Measurements from ENCODE around the gene AFDN.

Gene AFDN

GRCh38 chr6:167836721-167837120 lies 10.0 kb downstream of the AFDN start:
- Histone ChIP-seq H2AFZ (ENCODE audit: low read length) (no peak overlapping the region), H2BK120ac (ENCODE audit: low read depth, low read length) (no peak overlapping the region), H3K36me3 (replicated peaks in 1 of 2; ENCODE audit: control insufficient read depth in 2 of 2, insufficient read depth in 2 of 2, low read length in 2 of 2) (no peaks in the 10 kb centered on the region), H3K23ac (ENCODE audit: low read depth, low read length, poor library complexity) (no peak overlapping the region), H3K9ac (ENCODE audit: low read depth, low read length, poor library complexity) (no peak overlapping the region), H3K14ac (ENCODE audit: low read length) (no peak overlapping the region), H2BK5ac (ENCODE audit: low read length) (no peak overlapping the region), H2BK15ac (ENCODE audit: low read length) (no peak overlapping the region), H3K27me3 (ENCODE audit: control insufficient read depth in 3 of 3, insufficient read depth in 3 of 3, low read depth in 1 of 3, low read length in 3 of 3) (no peaks in the 10 kb centered on the region), H3K4me1 (ENCODE audit: control insufficient read depth in 2 of 2, insufficient read depth in 1 of 2, low read depth in 1 of 2, low read length in 2 of 2) (peaks cover 27 to 28% of the 10 kb centered on the region in 2 donors), H3K18ac (ENCODE audit: low read length) (no peak overlapping the region), H4K8ac (ENCODE audit: low read depth, low read length) (no peak overlapping the region), H3K4me2 (ENCODE audit: insufficient read depth, low read length, poor library complexity, severe bottlenecking) (no peak overlapping the region), H2BK12ac (ENCODE audit: low read length) (no peak overlapping the region), H4K91ac (ENCODE audit: low read depth, low read length, poor library complexity) (no peak overlapping the region), H3K27ac (replicated peaks; ENCODE audit: low read length) (no peak overlapping the region), H3K9me3 (replicated peaks in 1 of 2; ENCODE audit: control insufficient read depth in 2 of 2, insufficient read depth in 1 of 2, low read depth in 1 of 2, low read length in 2 of 2) (no peaks in the 10 kb centered on the region), H2AK5ac (ENCODE audit: low read depth, low read length) (no peak overlapping the region), H3K79me1 (ENCODE audit: low read depth, low read length) (no peaks in the 10 kb centered on the region), H3K4me3 (ENCODE audit: low read length in 2 of 2) (no peak overlapping the region), H3K4ac (ENCODE audit: low read length) (no peak overlapping the region)
- DNase-seq (ENCODE audit: low spot score) = no peak
- no CpG with 5 or more reads among the region's 3 CpGs for WGBS, 2 donors (ENCODE audit: extremely low coverage in 2 of 2, insufficient read length in 2 of 2, insufficient replicate concordance in 1 of 2)

GRCh38 chr6:167838207-167838748 lies 11.6 kb downstream of the AFDN start:
- no peaks in the 10 kb centered on the region for H3K36me3 ChIP-seq (replicated peaks in 1 of 2; ENCODE audit: control insufficient read depth in 2 of 2, insufficient read depth in 2 of 2, low read length in 2 of 2)
- H3K4me1 ChIP-seq (ENCODE audit: control insufficient read depth in 2 of 2, insufficient read depth in 1 of 2, low read depth in 1 of 2, low read length in 2 of 2) = peaks cover 23 to 24% of the 10 kb centered on the region in 2 donors
- no peak overlapping the region for H2AFZ ChIP-seq (ENCODE audit: low read length)
- H3K4me2 ChIP-seq (ENCODE audit: insufficient read depth, low read length, poor library complexity, severe bottlenecking) = no peak overlapping the region
- no peak overlapping the region for H2BK12ac ChIP-seq (ENCODE audit: low read length)
- H2BK15ac ChIP-seq (ENCODE audit: low read length) = no peak overlapping the region
- H3K4ac ChIP-seq (ENCODE audit: low read length) = no peak overlapping the region
- no peak overlapping the region for H3K4me3 ChIP-seq (ENCODE audit: low read length in 2 of 2)
- H4K8ac ChIP-seq (ENCODE audit: low read depth, low read length) = no peak overlapping the region
- H3K14ac ChIP-seq (ENCODE audit: low read length) = no peak overlapping the region
- no peak overlapping the region for H4K91ac ChIP-seq (ENCODE audit: low read depth, low read length, poor library complexity)
- H2BK120ac ChIP-seq (ENCODE audit: low read depth, low read length) = no peak overlapping the region
- DNase-seq (ENCODE audit: low spot score) = no peak
- H2AK5ac ChIP-seq (ENCODE audit: low read depth, low read length) = no peak overlapping the region
- H3K18ac ChIP-seq (ENCODE audit: low read length) = no peak overlapping the region
- H3K27me3 ChIP-seq (ENCODE audit: control insufficient read depth in 3 of 3, insufficient read depth in 3 of 3, low read depth in 1 of 3, low read length in 3 of 3) = no peaks in the 10 kb centered on the region
- H3K27ac ChIP-seq (replicated peaks; ENCODE audit: low read length) = no peak overlapping the region
- H3K9me3 ChIP-seq (replicated peaks in 1 of 2; ENCODE audit: control insufficient read depth in 2 of 2, insufficient read depth in 1 of 2, low read depth in 1 of 2, low read length in 2 of 2) = no peaks in the 10 kb centered on the region
- H3K23ac ChIP-seq (ENCODE audit: low read depth, low read length, poor library complexity) = no peak overlapping the region
- no peak overlapping the region for H2BK5ac ChIP-seq (ENCODE audit: low read length)
- H3K79me1 ChIP-seq (ENCODE audit: low read depth, low read length) = no peaks in the 10 kb centered on the region
- WGBS, 2 donors (ENCODE audit: extremely low coverage in 2 of 2, insufficient read length in 2 of 2, insufficient replicate concordance in 1 of 2) = no CpG with 5 or more reads among the region's 6 CpGs
- no peak overlapping the region for H3K9ac ChIP-seq (ENCODE audit: low read depth, low read length, poor library complexity)

- Histone ChIP-seq H2AK5ac (ENCODE audit: low read depth, low read length) (no peak overlapping the region), H3K79me1 (ENCODE audit: low read depth, low read length) (no peaks in the 10 kb centered on the region), H3K4me3 (ENCODE audit: low read length in 2 of 2) (no peak overlapping the region), H3K27ac (replicated peaks; ENCODE audit: low read length) (no peak overlapping the region), H3K27me3 (ENCODE audit: control insufficient read depth in 3 of 3, insufficient read depth in 3 of 3, low read depth in 1 of 3, low read length in 3 of 3) (no peaks in the 10 kb centered on the region), H3K4me1 (ENCODE audit: control insufficient read depth in 2 of 2, insufficient read depth in 1 of 2, low read depth in 1 of 2, low read length in 2 of 2) (peaks cover 21 to 23% of the 10 kb centered on the region in 2 donors), H2BK120ac (ENCODE audit: low read depth, low read length) (no peak overlapping the region), H2BK12ac (ENCODE audit: low read length) (no peak overlapping the region), H4K91ac (ENCODE audit: low read depth, low read length, poor library complexity) (no peak overlapping the region), H2AFZ (ENCODE audit: low read length) (no peak overlapping the region), H3K18ac (ENCODE audit: low read length) (no peak overlapping the region), H4K8ac (ENCODE audit: low read depth, low read length) (no peak overlapping the region), H3K9me3 (replicated peaks in 1 of 2; ENCODE audit: control insufficient read depth in 2 of 2, insufficient read depth in 1 of 2, low read depth in 1 of 2, low read length in 2 of 2) (no peaks in the 10 kb centered on the region), H3K36me3 (replicated peaks in 1 of 2; ENCODE audit: control insufficient read depth in 2 of 2, insufficient read depth in 2 of 2, low read length in 2 of 2) (no peaks in the 10 kb centered on the region), H3K4ac (ENCODE audit: low read length) (no peak overlapping the region), H3K23ac (ENCODE audit: low read depth, low read length, poor library complexity) (no peak overlapping the region), H3K14ac (ENCODE audit: low read length) (no peak overlapping the region), H3K4me2 (ENCODE audit: insufficient read depth, low read length, poor library complexity, severe bottlenecking) (peak overlapping the region; percentile 13), H2BK5ac (ENCODE audit: low read length) (no peak overlapping the region), H3K9ac (ENCODE audit: low read depth, low read length, poor library complexity) (no peak overlapping the region), H2BK15ac (ENCODE audit: low read length) (no peak overlapping the region)
- DNase-seq (ENCODE audit: low spot score) = no peak
- WGBS, 2 donors (ENCODE audit: extremely low coverage in 2 of 2, insufficient read length in 2 of 2, insufficient replicate concordance in 1 of 2) = no CpG with 5 or more reads among the region's 3 CpGs
Measured at GRCh38 chr6:167839343-167839742, 12.6 kb downstream of the AFDN start.

- Histone ChIP-seq H3K14ac (ENCODE audit: low read length) (no peak overlapping the region), H2AFZ (ENCODE audit: low read length) (no peak overlapping the region), H3K9ac (ENCODE audit: low read depth, low read length, poor library complexity) (no peak overlapping the region), H3K36me3 (replicated peaks in 1 of 2; ENCODE audit: control insufficient read depth in 2 of 2, insufficient read depth in 2 of 2, low read length in 2 of 2) (no peaks in the 10 kb centered on the region), H2BK5ac (ENCODE audit: low read length) (no peak overlapping the region), H3K4me2 (ENCODE audit: insufficient read depth, low read length, poor library complexity, severe bottlenecking) (peak overlapping the region; percentile 13), H3K27me3 (ENCODE audit: control insufficient read depth in 3 of 3, insufficient read depth in 3 of 3, low read depth in 1 of 3, low read length in 3 of 3) (no peaks in the 10 kb centered on the region), H3K18ac (ENCODE audit: low read length) (no peak overlapping the region), H2BK15ac (ENCODE audit: low read length) (no peak overlapping the region), H3K79me1 (ENCODE audit: low read depth, low read length) (no peaks in the 10 kb centered on the region), H3K4me3 (ENCODE audit: low read length in 2 of 2) (no peak overlapping the region), H2BK120ac (ENCODE audit: low read depth, low read length) (no peak overlapping the region), H4K91ac (ENCODE audit: low read depth, low read length, poor library complexity) (no peak overlapping the region), H4K8ac (ENCODE audit: low read depth, low read length) (no peak overlapping the region), H3K4me1 (ENCODE audit: control insufficient read depth in 2 of 2, insufficient read depth in 1 of 2, low read depth in 1 of 2, low read length in 2 of 2) (peaks cover 21 to 23% of the 10 kb centered on the region in 2 donors), H2AK5ac (ENCODE audit: low read depth, low read length) (no peak overlapping the region), H3K27ac (replicated peaks; ENCODE audit: low read length) (peak overlapping the region; percentile 26), H2BK12ac (ENCODE audit: low read length) (no peak overlapping the region), H3K23ac (ENCODE audit: low read depth, low read length, poor library complexity) (no peak overlapping the region), H3K4ac (ENCODE audit: low read length) (no peak overlapping the region), H3K9me3 (replicated peaks in 1 of 2; ENCODE audit: control insufficient read depth in 2 of 2, insufficient read depth in 1 of 2, low read depth in 1 of 2, low read length in 2 of 2) (no peaks in the 10 kb centered on the region)
- no peak for DNase-seq (ENCODE audit: low spot score)
- no CpG with 5 or more reads among the region's 6 CpGs for WGBS, 2 donors (ENCODE audit: extremely low coverage in 2 of 2, insufficient read length in 2 of 2, insufficient replicate concordance in 1 of 2)
Measured at GRCh38 chr6:167839755-167840154, 13.0 kb downstream of the AFDN start.

All from neuronal stem cell (in vitro differentiated cells).